Adrenal gland (tissue), 12 donors: Measurements from ENCODE around the gene ASB13. TPM values are rescaled to one million over a fixed set of nuclear protein-coding genes. Genes with fewer than 3 reads are reported as not detected.

Source experiments
- DNase-seq, 7 donors: peaks; one replicate each; pipeline ENCODE4 v3.0.0-alpha.2; 2019 to 2020
- H3K27ac ChIP-seq, 5 donors: fragments of 200-600 bp; sonication (generic) in 4 of 5; 1 replicate in 3 of 5; 2 replicates in 2 of 5; pipeline versions ENCODE4 v1.5.1 to v1.8.0; 2016 to 2020; ENCODE audit warnings: mild to moderate bottlenecking in 1 of 5
- H3K27me3 ChIP-seq: fragments of 200-600 bp; 2 replicates; pipeline ENCODE4 v1.8.0; 2021
- H3K36me3 ChIP-seq, 2 donors: fragments of 200-600 bp; replicated peaks in 1 of 2; 1 replicate in 1 of 2; 2 replicates in 1 of 2; pipeline versions ENCODE4 v1.5.1 to v1.8.0; 2018 to 2022
- H3K4me1 ChIP-seq, 2 donors: fragments of 200-600 bp; replicated peaks in 1 of 2; 1 replicate in 1 of 2; 2 replicates in 1 of 2; pipeline versions ENCODE4 v1.5.1 to v1.8.0; 2018 to 2021
- H3K4me3 ChIP-seq, 4 donors: fragments of 200-600 bp; sonication (generic) in 3 of 4; one replicate each; pipeline ENCODE4 v1.5.1; 2016 to 2018
- H3K9me3 ChIP-seq, 3 donors: fragments of 200-600 bp; sonication (generic) in 1 of 3; replicated peaks in 1 of 3; 1 replicate in 2 of 3; 2 replicates in 1 of 3; pipeline versions ENCODE4 v1.5.1 to v1.8.0; 2016 to 2021
- POLR2A ChIP-seq, 2 donors: fragments of 450-650 bp; IDR thresholded peaks; one replicate each; pipeline ENCODE4 v1.6.1; 2017; ENCODE audit warnings: antibody characterized with exemption in 2 of 2, mild to moderate bottlenecking in 2 of 2, moderate library complexity in 1 of 2
- WGBS, 4 donors: extraction: QIAGEN DNeasy Blood & Tissue Kit in 2 of 4; methylation state at CpG; one replicate each; pipeline versions ENCODE4 v1.1.5 to v1.1.7; 2013 to 2017; 5-methylcytosine and 5-hydroxymethylcytosine counted together
- intact Hi-C, 2 donors: fragments of 100-400 bp; cut with DNase I; formaldehyde crosslinking; loops; one replicate each; pipeline versions ENCODE4 v1.14.1 to v1.15.0; 2022 to 2023
- polyA plus RNA-seq, 3 donors: library from polyadenylated mRNA; stranded (reverse); fragments of 200-250 nt in 2 of 3; fragments of 350-450 nt in 1 of 3; fragmentation: Illumina TruSeq in 1 of 3; extraction: RNeasy Lipid Tissue Mini Kit (QIAGEN cat#74804) in 1 of 3; gene quantifications; one replicate each; pipeline ENCODE4 v1.2.3, GENCODE V29; 2013 to 2014
- total RNA-seq, 9 donors: library from RNA; depleted of rRNA in 4 of 9; stranded (reverse); fragments of >200 nt in 4 of 9; fragments of 120-200 nt in 1 of 9; fragmentation: NEBNext Ultra II Directional in 1 of 9; extraction: Animal tissue kit (Norgen Biotek cat#: 25700) in 1 of 9; gene quantifications; one replicate each; pipeline versions ENCODE4 v1.1.0 to v1.2.4, GENCODE V29; 2013 to 2023
- TF ChIP-seq, protein P1 (sequence below), 6 experiments: fragments of 450-650 bp in 4 of 6; fragments of 200-600 bp in 2 of 6; sonication (generic) in 1 of 6; IDR thresholded peaks; 1 replicate in 5 of 6; 2 replicates in 1 of 6; pipeline versions ENCODE4 v1.5.1 to v1.8.0; 2016 to 2021; ENCODE audit warnings: antibody characterized with exemption in 6 of 6, mild to moderate bottlenecking in 2 of 6, moderate library complexity in 1 of 6
- donor health status: healthy with polysubstance abuse.
- donor health status: Bipolar disorder and iron deficiency.
- donor health status: DM: yes; HTN: yes; CAD: no.
- donor health status: DM: no; HTN: no; CAD: no.
- donor health status: DM: no; HTN: no; CAD: no.
- donor health status: DM: yes; HTN: yes; CAD: no.

Gene ASB13
- total and polyA plus RNA-seq, 12 donors = 24.4 to 65.9 (median 45.9) TPM

- TF ChIP-seq POLR2A (IDR thresholded peaks at IDR 0.05) = no peak
- TF ChIP-seq, protein P1, sequence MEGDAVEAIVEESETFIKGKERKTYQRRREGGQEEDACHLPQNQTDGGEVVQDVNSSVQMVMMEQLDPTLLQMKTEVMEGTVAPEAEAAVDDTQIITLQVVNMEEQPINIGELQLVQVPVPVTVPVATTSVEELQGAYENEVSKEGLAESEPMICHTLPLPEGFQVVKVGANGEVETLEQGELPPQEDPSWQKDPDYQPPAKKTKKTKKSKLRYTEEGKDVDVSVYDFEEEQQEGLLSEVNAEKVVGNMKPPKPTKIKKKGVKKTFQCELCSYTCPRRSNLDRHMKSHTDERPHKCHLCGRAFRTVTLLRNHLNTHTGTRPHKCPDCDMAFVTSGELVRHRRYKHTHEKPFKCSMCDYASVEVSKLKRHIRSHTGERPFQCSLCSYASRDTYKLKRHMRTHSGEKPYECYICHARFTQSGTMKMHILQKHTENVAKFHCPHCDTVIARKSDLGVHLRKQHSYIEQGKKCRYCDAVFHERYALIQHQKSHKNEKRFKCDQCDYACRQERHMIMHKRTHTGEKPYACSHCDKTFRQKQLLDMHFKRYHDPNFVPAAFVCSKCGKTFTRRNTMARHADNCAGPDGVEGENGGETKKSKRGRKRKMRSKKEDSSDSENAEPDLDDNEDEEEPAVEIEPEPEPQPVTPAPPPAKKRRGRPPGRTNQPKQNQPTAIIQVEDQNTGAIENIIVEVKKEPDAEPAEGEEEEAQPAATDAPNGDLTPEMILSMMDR (IDR thresholded peaks at IDR 0.05) = no peak
- WGBS, 4 donors = 64 to 78% (median 70%) methylated on average over 9 of the region's 9 CpGs
- Histone ChIP-seq H3K27me3 (no peaks in the 10 kb centered on the region), H3K36me3 (no peaks in the 10 kb centered on the region), H3K4me3 (no peak overlapping the region), H3K9me3 (no peaks in the 10 kb centered on the region), H3K27ac (no peak overlapping the region), H3K4me1 (no peaks in the 10 kb centered on the region)
- intact Hi-C loops = no loop called here
- no peak for DNase-seq
Measured at GRCh38 chr10:5678397-5679036, 12.1 kb upstream of the ASB13 start.

DNA sequence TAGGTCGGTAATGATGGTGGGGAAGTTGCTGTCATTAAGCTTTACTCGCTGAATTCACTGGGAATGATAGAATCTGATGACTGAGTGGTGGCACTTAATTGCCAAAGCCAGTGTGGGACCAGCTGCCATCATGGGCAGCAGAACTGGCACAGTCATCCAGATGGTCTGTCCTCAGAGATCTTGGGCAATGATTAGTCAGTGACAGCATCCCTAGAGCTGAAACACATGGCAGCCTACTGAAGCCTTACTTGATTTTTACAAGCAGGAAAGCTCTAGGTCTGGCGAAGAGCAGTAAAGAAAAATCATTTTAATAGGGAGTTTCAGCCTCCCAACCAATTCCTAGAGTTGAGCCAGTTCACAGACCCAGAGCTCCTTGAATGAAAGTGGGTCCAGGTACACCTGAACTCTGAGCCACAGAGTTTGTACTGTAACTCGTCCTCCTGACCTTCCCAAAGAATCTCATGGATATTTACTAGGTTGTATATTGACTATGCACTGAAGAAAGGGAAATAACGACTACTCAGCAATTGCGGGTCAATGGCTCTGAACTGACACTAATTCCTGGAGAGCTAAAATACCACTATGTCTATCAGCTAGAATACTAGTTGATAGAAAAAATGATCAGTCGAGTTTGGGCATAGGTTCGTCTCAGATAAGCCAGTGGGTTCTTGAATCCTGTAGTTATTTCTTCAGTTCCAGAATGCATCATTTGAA is 4.4 kb upstream of the ASB13 start:
- Histone ChIP-seq H3K4me3 (no peak overlapping the region), H3K4me1 (peaks cover 0 to 9% of the 10 kb centered on the region in 2 donors), H3K36me3 (no peaks in the 10 kb centered on the region), H3K27me3 (no peaks in the 10 kb centered on the region), H3K9me3 (no peaks in the 10 kb centered on the region), H3K27ac (no peak overlapping the region)
- WGBS, 4 donors = 58 to 82% (median 73%) methylated on average over 6 to 8 of the region's 8 CpGs
- intact Hi-C loops = no loop called here
- no peak for DNase-seq
- TF ChIP-seq, protein P1 (IDR thresholded peaks at IDR 0.05) = no peak
- no peak for TF ChIP-seq POLR2A (IDR thresholded peaks at IDR 0.05)

GRCh38 chr10:5669604-5670003 is 3.2 kb upstream of the ASB13 start:
- Histone ChIP-seq H3K4me1 (peaks cover 0 to 20% of the 10 kb centered on the region in 2 donors), H3K27ac (no peak overlapping the region), H3K9me3 (no peaks in the 10 kb centered on the region), H3K4me3 (no peak overlapping the region), H3K27me3 (no peaks in the 10 kb centered on the region), H3K36me3 (no peaks in the 10 kb centered on the region)
- WGBS, 4 donors = 89 to 97% (median 90%) methylated on average over 1 of the region's 1 CpG
- no peak for TF ChIP-seq POLR2A (IDR thresholded peaks at IDR 0.05)
- TF ChIP-seq, protein P1 (IDR thresholded peaks at IDR 0.05) = no peak
- intact Hi-C loops = no loop called here
- DNase-seq = no peak

GRCh38 chr10:5668429-5668828 is 2.0 kb upstream of the ASB13 start:
- DNase-seq = no peak
- H3K4me1 ChIP-seq = peaks cover 0 to 31% of the 10 kb centered on the region in 2 donors
- intact Hi-C loops = no loop called here
- TF ChIP-seq POLR2A (IDR thresholded peaks at IDR 0.05) = no peak
- TF ChIP-seq, protein P1 (IDR thresholded peaks at IDR 0.05) = no peak
- no peaks in the 10 kb centered on the region for H3K27me3 ChIP-seq
- 85 to 88% (median 86%) methylated on average over 4 of the region's 4 CpGs for WGBS, 4 donors
- H3K27ac ChIP-seq = no peak overlapping the region
- H3K4me3 ChIP-seq = no peak overlapping the region
- H3K9me3 ChIP-seq = no peaks in the 10 kb centered on the region
- H3K36me3 ChIP-seq = no peaks in the 10 kb centered on the region
